Testis (tissue), 2 donors: Measurements from ENCODE around the gene MAP4K4.

Experiments used
- CTCF ChIP-seq, 3 experiments: fragments of 450-650 bp in 2 of 3; fragments of 200-600 bp in 1 of 3; sonication (generic) in 1 of 3; IDR thresholded peaks; one replicate each; pipeline ENCODE4 v1.5.1; 2016 to 2019; ENCODE audit warnings: antibody characterized with exemption in 3 of 3, mild to moderate bottlenecking in 2 of 3, moderate library complexity in 1 of 3
- POLR2A ChIP-seq: fragments of 450-650 bp; IDR thresholded peaks from one replicate; pipeline ENCODE4 v1.6.1; 2017; ENCODE audit warnings: antibody characterized with exemption, mild to moderate bottlenecking, moderate library complexity

- no peak for TF ChIP-seq CTCF (IDR thresholded peaks at IDR 0.05)
- no peak for TF ChIP-seq POLR2A
Measured at GRCh38 chr2:101736233-101736632, 38.7 kb downstream of the MAP4K4 start.
